ENCODE measurements around the gene BRD3OS.
"Not testable (repeated sequence)": the region's sequence is repeated elsewhere in the genome, so short reads cannot be mapped to it uniquely, and the experiment has no call there.

The BRD3OS gene

GRCh38 chr9:134063088-134063570 lies 37.8 kb downstream of the BRD3OS start:
- no peak for DNase-seq (ENCODE audit: low read depth, low spot score)

DNA sequence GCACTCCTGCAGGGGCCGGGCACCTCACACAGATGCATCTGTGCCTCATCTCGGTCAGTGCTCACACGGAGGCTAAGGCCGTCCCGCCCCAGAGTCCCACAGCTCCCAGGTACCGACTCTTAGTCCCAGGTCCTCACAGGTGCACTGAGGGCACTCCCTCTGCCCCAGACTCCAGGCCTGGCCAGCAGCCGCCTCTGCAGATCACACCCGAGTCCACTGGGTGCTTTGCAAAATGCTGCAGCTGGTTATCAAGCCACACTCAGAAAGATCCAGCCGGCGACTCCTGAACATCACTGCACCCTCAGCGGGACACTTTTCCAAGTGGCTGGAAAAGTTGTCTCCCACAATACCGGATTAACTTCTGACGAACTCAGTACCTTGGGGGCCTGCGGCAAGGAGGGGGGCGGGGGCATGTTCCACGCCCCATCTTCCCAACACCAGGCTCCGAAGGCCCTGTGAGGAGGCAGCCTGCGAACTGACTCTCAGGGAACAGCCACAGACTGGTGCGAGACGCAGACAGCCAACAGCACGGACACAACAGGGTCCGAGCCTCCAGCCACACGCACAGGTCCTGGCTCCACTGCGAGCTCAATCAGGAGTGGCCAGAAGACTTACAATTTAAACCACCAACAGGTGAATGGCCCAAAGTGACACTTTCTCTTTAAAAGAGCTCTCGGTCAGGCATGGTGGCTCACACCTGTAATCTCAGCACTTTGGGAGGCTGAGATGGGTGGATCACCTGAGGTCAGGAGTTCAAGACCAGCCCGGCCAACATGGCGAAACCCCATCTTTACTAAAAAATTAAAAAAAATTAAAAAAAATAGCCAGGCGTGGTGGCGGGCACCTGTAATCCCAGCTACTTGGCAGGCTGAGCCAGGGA lies 38.5 kb downstream of the BRD3OS start:
- DNase-seq (ENCODE audit: low read depth, low spot score): no peak

DNA sequence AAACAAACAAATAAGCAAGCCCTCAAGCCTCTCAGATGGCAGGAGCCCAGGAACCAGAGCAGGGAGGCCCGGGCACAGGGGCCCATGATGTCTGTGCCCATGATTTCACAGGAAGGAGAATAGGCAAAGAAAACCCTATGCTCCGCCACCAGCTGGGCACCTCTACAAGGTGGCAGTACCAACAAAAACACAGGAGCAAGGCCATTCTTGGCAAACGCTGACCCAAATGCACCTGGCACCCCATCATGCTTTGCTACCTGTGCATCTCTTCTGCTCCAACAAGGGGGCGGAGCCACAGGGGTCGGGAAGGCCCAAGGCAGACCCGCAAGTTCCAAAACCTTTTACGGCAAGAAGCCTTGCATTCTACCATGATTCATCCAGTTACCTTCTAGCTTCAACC lies 39.4 kb downstream of the BRD3OS start:
- no peak for DNase-seq (ENCODE audit: low read depth, low spot score)

DNA sequence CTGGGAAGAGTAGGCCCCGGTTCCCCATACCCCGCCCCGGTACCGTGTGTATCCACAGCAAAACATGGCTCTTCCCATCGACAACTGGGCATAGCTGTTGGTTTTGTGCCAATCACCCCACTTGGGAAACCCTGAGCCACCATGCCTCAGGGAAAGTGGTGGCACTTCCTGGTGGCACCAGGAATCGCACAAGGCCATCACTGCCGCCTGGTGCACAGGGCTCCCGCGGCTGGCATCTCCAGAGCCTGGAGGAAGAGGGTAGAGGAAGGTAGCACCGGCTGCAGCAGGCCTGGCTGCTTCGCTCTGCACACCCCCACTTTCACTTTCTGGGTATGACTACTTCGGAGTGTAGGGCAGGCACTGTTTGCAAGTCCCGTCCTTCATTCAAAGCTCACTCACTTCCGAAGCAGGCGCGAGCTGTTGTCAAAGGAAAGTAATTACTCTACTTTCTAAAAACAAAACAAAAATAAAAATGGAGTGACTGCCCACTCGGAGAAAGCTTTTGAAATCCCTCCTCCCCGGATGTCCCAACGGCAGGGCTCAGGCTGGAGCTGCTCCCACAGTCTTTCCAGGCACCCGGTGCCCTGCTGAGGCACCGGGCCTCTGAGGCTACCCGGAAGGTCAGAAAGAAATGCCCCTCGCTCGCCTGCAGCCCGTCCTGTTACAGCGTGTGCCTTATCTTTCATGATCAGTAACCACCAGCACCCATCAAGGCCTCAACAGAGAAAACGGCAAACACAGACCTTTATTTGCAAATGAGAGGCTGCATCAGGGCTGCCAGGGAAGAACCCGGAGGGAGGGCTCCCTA lies 40.5 kb downstream of the BRD3OS start:
- DNase-seq (ENCODE audit: low read depth, low spot score): peak; percentile 61

GRCh38 chr9:134066526-134066912 lies 41.2 kb downstream of the BRD3OS start:
- DNase-seq (ENCODE audit: low read depth, low spot score): peak; percentile 45

DNA sequence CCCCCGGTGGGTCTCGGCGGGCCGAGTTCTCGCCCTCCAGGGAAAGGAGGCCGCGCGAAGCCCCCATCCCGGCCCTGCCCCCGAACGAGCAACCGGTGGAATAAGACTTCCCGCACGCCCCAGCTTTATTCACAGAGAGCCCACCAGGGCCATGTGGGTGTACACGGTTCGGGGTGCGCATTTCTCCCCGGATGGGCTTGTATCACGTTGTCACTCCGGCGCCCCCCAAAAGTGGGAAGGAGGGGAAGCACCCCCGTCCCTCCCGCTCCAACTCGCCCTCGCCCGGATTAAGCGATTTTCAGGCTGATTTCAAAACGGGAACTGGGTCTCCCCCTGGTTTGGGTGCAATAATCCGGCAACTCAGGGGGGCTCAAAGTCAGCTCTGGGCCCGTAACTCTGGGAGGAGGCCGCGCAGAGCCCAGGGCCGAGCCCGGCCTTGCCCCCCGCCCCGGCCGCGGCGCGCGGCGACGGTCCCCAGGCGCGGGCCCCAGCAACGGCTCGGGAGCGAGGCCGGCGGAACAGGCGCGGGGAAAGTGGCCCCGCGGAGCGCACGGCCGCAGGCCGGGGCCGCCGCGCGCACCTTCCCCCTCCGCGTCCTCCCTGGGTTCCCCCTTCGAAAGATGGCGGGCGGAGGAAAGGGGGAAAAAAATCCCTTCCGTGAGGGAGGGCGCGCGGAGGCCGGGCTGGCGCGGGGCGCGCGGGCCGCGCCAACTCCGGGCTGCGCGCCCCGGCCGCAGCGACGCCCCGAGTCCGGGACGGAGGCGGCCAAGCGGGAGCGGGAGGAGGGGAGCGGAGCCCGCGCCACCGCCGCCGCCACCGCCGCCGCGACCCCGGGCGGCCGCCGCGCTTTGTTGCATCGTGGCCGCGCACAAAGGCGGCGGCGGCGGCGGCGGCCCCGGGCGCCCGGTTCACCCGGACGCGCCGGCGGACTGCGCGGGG lies 41.9 kb downstream of the BRD3OS start:
- DNase-seq (ENCODE audit: low read depth, low spot score): peak; percentile 69

GRCh38 chr9:134067904-134068743 lies 42.8 kb downstream of the BRD3OS start, which contains the start of gene BRD3:
BRD3 (minus strand) TSS chr9:134068026; CDS start chr9:134053477, 14,549 bp downstream.
- peak; percentile 98 for DNase-seq (ENCODE audit: low read depth, low spot score)

DNA sequence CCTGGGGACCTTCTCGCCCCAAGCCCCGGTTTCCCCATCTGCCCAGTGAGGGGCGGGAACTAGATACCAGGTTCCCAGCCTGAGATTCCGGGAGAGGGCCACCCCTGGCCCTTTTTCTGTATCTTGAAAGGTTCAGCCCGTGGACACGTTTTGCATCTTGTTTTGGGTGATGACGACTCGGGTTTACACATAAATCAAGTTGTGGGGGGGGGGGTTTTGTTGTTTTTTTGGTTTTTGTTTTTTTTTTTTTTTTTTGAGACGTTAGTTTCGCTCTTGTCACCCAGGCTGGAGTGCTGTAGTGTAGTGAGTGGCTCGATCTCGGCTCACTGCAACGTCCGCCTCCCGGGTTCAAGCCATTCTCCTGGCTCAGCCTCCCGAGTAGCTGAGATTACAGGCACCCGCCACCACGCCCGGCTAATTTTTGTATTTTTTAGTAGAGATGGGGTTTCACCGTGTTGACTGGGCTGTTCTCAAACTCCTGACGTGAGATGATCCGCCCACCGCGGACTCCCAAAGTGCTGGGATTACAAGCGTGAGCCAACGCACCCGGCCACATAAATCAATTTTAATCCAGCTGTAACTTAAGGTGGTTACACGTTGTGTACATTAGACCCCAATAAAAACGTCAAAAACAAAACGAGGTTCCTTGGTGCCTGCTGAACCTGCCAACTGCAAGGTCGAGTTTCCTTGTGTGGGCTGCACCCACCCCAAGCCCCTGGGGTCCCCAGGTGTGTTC lies 43.6 kb downstream of the BRD3OS start:
- no peak for DNase-seq (ENCODE audit: low read depth, low spot score)

- no peak for DNase-seq (ENCODE audit: low read depth, low spot score)
Observed at GRCh38 chr9:134069480-134070399, 44.5 kb downstream of the BRD3OS start.

DNA sequence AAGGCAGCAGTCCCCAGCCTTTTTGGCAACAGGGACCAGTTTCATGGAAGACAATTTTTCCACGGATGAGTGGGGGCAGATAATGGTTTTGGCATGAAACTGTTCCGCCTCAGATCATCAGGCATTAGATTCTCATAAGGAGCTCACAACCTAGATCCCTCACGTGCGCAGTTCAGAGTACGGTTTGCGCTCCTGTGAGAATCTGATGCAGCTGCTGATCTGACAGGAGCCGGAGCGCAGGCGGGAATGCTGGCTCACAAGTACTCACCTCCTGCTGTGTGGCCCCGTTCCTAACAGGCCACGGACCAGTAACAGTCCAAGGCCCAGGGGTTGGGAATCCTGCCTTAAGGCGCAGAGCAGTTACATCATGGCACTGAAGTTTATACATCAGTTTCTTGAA lies 45.9 kb downstream of the BRD3OS start:
- DNase-seq (ENCODE audit: low read depth, low spot score): no peak

DNA sequence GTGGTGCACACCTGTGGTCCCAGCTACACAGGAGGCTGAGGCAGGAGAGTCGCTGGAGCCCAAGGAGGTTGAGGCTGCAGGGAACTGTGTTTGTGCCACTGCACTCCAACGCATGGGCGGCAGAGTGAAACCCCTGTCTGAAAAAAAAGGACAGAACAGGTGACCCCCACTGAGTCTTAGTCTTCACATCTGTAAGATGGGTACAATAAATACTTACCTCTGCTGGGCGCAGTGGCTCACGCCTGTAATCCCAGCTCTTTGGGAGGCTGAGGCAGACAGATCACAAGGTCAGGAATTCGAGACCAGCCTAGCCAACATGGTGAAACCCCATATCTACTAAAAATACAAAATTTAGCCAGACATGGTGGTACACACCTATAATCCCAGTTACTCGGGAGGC lies 47.4 kb downstream of the BRD3OS start:
- DNase-seq (ENCODE audit: low read depth, low spot score): not testable (repeated sequence)

GRCh38 chr9:134073500-134073899 lies 48.2 kb downstream of the BRD3OS start:
- no peak for DNase-seq (ENCODE audit: low read depth, low spot score)

DNA sequence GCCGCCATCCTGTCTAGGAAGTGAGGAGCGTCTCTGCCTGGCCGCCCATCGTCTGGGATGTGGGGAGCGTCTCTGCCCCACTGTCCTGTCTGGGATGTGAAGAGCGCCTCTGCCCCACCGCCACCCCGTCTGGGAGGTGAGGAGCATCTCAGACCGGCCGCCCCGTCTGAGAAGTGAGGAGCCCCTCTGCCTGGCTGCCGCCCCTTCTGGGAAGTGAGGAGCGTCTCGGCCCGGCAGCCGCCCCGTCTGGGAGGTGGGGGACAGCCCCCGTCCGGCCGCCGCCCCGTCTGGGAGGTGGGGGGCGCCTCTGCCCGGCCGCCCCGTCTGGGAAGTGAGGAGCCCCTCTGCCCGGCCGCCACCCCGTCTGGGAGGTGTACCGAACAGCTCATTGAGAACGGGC lies 50.4 kb downstream of the BRD3OS start:
- not testable (repeated sequence) for DNase-seq (ENCODE audit: low read depth, low spot score)

GRCh38 chr9:134076644-134077043 lies 51.4 kb downstream of the BRD3OS start:
- DNase-seq (ENCODE audit: low read depth, low spot score): no peak
